ENCODE results near the gene HSPB6. TPM values are rescaled to one million over a fixed set of nuclear protein-coding genes. Genes with fewer than 3 reads are reported as not detected.

Gene HSPB6
- total and polyA plus RNA-seq, 2 of the 8 experiments (the other 6 are each of a cell fraction or from before 2014, with no cell fraction given) = 0.91 TPM; not detected in 1

DNA sequence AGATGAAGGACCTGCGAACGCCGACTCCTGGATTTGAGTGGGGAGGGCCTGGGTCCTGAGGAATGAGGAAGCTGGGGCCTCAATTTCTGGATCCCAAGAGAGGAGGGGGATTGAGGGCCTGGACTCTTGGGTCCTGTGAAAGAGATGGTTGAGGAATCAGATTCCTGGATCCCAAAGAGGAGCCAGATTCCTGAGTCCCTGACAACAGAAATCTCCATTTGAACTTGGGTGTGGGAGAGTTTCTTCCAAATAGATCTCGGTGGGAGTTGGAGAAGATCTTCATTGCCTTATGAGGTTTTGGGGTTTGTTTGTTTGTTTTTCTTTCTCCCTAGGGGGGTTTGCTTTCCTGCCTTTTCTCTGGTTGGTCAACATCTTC, 10.8 kb downstream of the HSPB6 start (continued):
- TF ChIP-seq, protein P1, sequence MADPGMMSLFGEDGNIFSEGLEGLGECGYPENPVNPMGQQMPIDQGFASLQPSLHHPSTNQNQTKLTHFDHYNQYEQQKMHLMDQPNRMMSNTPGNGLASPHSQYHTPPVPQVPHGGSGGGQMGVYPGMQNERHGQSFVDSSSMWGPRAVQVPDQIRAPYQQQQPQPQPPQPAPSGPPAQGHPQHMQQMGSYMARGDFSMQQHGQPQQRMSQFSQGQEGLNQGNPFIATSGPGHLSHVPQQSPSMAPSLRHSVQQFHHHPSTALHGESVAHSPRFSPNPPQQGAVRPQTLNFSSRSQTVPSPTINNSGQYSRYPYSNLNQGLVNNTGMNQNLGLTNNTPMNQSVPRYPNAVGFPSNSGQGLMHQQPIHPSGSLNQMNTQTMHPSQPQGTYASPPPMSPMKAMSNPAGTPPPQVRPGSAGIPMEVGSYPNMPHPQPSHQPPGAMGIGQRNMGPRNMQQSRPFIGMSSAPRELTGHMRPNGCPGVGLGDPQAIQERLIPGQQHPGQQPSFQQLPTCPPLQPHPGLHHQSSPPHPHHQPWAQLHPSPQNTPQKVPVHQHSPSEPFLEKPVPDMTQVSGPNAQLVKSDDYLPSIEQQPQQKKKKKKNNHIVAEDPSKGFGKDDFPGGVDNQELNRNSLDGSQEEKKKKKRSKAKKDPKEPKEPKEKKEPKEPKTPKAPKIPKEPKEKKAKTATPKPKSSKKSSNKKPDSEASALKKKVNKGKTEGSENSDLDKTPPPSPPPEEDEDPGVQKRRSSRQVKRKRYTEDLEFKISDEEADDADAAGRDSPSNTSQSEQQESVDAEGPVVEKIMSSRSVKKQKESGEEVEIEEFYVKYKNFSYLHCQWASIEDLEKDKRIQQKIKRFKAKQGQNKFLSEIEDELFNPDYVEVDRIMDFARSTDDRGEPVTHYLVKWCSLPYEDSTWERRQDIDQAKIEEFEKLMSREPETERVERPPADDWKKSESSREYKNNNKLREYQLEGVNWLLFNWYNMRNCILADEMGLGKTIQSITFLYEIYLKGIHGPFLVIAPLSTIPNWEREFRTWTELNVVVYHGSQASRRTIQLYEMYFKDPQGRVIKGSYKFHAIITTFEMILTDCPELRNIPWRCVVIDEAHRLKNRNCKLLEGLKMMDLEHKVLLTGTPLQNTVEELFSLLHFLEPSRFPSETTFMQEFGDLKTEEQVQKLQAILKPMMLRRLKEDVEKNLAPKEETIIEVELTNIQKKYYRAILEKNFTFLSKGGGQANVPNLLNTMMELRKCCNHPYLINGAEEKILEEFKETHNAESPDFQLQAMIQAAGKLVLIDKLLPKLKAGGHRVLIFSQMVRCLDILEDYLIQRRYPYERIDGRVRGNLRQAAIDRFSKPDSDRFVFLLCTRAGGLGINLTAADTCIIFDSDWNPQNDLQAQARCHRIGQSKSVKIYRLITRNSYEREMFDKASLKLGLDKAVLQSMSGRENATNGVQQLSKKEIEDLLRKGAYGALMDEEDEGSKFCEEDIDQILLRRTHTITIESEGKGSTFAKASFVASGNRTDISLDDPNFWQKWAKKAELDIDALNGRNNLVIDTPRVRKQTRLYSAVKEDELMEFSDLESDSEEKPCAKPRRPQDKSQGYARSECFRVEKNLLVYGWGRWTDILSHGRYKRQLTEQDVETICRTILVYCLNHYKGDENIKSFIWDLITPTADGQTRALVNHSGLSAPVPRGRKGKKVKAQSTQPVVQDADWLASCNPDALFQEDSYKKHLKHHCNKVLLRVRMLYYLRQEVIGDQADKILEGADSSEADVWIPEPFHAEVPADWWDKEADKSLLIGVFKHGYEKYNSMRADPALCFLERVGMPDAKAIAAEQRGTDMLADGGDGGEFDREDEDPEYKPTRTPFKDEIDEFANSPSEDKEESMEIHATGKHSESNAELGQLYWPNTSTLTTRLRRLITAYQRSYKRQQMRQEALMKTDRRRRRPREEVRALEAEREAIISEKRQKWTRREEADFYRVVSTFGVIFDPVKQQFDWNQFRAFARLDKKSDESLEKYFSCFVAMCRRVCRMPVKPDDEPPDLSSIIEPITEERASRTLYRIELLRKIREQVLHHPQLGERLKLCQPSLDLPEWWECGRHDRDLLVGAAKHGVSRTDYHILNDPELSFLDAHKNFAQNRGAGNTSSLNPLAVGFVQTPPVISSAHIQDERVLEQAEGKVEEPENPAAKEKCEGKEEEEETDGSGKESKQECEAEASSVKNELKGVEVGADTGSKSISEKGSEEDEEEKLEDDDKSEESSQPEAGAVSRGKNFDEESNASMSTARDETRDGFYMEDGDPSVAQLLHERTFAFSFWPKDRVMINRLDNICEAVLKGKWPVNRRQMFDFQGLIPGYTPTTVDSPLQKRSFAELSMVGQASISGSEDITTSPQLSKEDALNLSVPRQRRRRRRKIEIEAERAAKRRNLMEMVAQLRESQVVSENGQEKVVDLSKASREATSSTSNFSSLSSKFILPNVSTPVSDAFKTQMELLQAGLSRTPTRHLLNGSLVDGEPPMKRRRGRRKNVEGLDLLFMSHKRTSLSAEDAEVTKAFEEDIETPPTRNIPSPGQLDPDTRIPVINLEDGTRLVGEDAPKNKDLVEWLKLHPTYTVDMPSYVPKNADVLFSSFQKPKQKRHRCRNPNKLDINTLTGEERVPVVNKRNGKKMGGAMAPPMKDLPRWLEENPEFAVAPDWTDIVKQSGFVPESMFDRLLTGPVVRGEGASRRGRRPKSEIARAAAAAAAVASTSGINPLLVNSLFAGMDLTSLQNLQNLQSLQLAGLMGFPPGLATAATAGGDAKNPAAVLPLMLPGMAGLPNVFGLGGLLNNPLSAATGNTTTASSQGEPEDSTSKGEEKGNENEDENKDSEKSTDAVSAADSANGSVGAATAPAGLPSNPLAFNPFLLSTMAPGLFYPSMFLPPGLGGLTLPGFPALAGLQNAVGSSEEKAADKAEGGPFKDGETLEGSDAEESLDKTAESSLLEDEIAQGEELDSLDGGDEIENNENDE (IDR thresholded peaks at IDR 0.05; ENCODE audit: insufficient replicate concordance, low read length) = no peak
- TF ChIP-seq, protein P2, sequence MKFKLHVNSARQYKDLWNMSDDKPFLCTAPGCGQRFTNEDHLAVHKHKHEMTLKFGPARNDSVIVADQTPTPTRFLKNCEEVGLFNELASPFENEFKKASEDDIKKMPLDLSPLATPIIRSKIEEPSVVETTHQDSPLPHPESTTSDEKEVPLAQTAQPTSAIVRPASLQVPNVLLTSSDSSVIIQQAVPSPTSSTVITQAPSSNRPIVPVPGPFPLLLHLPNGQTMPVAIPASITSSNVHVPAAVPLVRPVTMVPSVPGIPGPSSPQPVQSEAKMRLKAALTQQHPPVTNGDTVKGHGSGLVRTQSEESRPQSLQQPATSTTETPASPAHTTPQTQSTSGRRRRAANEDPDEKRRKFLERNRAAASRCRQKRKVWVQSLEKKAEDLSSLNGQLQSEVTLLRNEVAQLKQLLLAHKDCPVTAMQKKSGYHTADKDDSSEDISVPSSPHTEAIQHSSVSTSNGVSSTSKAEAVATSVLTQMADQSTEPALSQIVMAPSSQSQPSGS (IDR thresholded peaks at IDR 0.05; ENCODE audit: low read length) = no peak
- TF ChIP-seq BCL11A (IDR thresholded peaks at IDR 0.05; ENCODE audit: low read depth in 2 of 2, low read length in 2 of 2) = no peak
- no peak for TF ChIP-seq CHD2 (IDR thresholded peaks at IDR 0.05; ENCODE audit: low read length)

Data from H1 (cell line).